C4-2B (cell line): ENCODE measurements around the gene C17orf107.

Experiments used
- CTCF ChIP-seq: fragments of 450-650 bp; conservative IDR thresholded peaks from 2 replicates; pipeline ENCODE4 v1.5.1; 2017; ENCODE audit warnings: mild to moderate bottlenecking
- ZFX ChIP-seq: fragments of 450-650 bp; IDR thresholded peaks from 2 replicates; pipeline ENCODE4 v1.6.1; 2017

- TF ChIP-seq CTCF (no peak), ZFX (no peak)
Measured at GRCh38 chr17:4942760-4943508, 43.6 kb downstream of the C17orf107 start.
